ENCODE measurements around the gene NBEAL2. TPM values are rescaled to one million over a fixed set of nuclear protein-coding genes. Genes with fewer than 3 reads are reported as not detected.

NBEAL2 gene
- total and polyA plus RNA-seq, 10 of the 15 experiments (the other 5 are each of a cell fraction or from before 2014, with no cell fraction given), result 0.07 to 127 (median 29.4) TPM

DNA sequence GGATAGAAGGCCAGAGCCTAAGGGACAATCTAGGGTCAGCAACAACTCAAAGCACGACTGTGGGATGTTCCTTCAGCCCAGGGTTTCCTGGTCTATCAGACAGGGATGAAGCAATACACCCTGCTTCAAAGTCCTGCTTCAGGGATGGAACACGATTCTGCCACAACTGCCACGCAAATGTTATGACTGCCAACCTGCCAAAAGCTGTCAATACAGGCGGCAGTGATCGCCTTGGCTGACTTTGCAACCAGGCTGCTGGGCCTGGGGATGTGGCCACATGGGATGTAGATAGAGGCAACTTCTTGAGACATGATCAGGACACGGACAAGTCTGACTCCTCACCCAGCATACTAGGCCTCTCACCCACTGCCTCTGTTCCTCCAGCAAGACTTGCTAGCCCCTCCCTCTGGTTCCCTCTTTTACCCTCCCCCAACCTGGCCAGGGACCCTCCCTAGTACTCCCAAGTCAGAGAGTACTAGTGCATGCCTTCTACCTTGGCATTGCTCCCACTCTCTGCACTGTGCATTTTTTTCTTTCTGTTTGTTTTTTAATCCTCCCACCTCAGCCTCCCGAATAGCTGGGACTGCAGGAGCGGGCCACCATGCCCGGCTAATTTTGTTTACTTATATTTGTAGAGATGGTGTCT, 10.6 kb upstream of the NBEAL2 start:
- peaks cover 89% of the 10 kb centered on the region for H3K79me2 ChIP-seq (ENCODE audit: control insufficient read depth, insufficient read depth, low read length)
- TF ChIP-seq POLR2A (IDR thresholded peaks at IDR 0.05; ENCODE audit: low read depth, low read length), result 0 out of 2 replicates have a peak, but pooled peaks have one; percentile 5
- TF ChIP-seq CBX5 (IDR thresholded peaks at IDR 0.05; ENCODE audit: low read depth), result no peak
- FAIRE-seq, result no peak
- ChIA-PET SMC1A (ENCODE audit: uncharacterized antibody, unreplicated experiment) (interaction anchor here (0.8 to 4.0 kb wide), 6 partner anchors 11 to 73 kb away, joined by 3 to 27 read pairs (median 10); no protein-coding TSS in a partner anchor), RAD21 (ENCODE audit: unreplicated experiment) (interaction anchor here (0.9 to 1.0 kb wide), 2 partner anchors 13 to 35 kb away, joined by 3 read pairs; no protein-coding TSS in a partner anchor), POLR2A (interaction anchor here (0.7 to 2.7 kb wide), 9 partner anchors 10 to 41 kb away, joined by 3 to 19 read pairs (median 3); partner anchors contain the start of gene NBEAL2), CTCF (interaction anchor here (0.6 to 5.2 kb wide), 2 partner anchors 11 to 12 kb away, joined by 3 to 31 read pairs; no protein-coding TSS in a partner anchor)
- H3K4me2 ChIP-seq (ENCODE audit: control insufficient read depth, insufficient read depth), result peak overlapping the region; percentile 38
- no peak overlapping the region for H3K4me3 ChIP-seq
- WGBS (ENCODE audit: insufficient coverage, insufficient replicate concordance, low lambda C conversion rate, missing lambda C conversion rate), result 51% methylated on average over 9 of the region's 9 CpGs
- BruUV-seq (replicated peaks), result no TSS peak
- peaks cover 49% of the 10 kb centered on the region for H3K4me1 ChIP-seq (ENCODE audit: control insufficient read depth, insufficient read depth, low read length)
- intact Hi-C loops (cut with micrococcal nuclease; ENCODE audit: unreplicated experiment), result no loop called here
- H2AFZ ChIP-seq (ENCODE audit: control insufficient read depth, low read depth, low read length), result no peak overlapping the region
- H4K20me1 ChIP-seq (ENCODE audit: control insufficient read depth, insufficient read depth), result peaks cover 16% of the 10 kb centered on the region
- no peak for DNase-seq (ENCODE audit: low read depth, low spot score)
- H3K27ac ChIP-seq (ENCODE audit: control insufficient read depth, insufficient read depth), result no peak overlapping the region; the same call in 1 of the 2 replicates
- H3K9ac ChIP-seq (ENCODE audit: control insufficient read depth, insufficient read depth, low read length), result 0 out of 2 replicates have a peak overlapping the region, but pooled peaks have one; percentile 11
- H3K36me3 ChIP-seq (ENCODE audit: control insufficient read depth in 2 of 2, insufficient read depth in 2 of 2, low read length in 1 of 2), result peaks cover 14 to 19% of the 10 kb centered on the region in 2 experiments
- no peak for ATAC-seq
- no peaks in the 10 kb centered on the region for H3K27me3 ChIP-seq (replicated peaks in 1 of 2; ENCODE audit: control insufficient read depth in 2 of 2, insufficient read depth in 2 of 2, low read length in 1 of 2)
- in situ Hi-C loops (cut with MboI), result no loop called here
- no peaks in the 10 kb centered on the region for H3K9me3 ChIP-seq (replicated peaks; ENCODE audit: control insufficient read depth, insufficient read depth, low read length)

- DNase-seq (ENCODE audit: low read depth, low spot score) (no peak), FAIRE-seq (no peak), ATAC-seq (no peak)
- no TSS peak for BruUV-seq (replicated peaks)
- Histone ChIP-seq H4K20me1 (ENCODE audit: control insufficient read depth, insufficient read depth) (peaks cover 12% of the 10 kb centered on the region), H3K79me2 (ENCODE audit: control insufficient read depth, insufficient read depth, low read length) (peaks cover 96% of the 10 kb centered on the region), H3K36me3 (ENCODE audit: control insufficient read depth in 2 of 2, insufficient read depth in 2 of 2, low read length in 1 of 2) (peaks cover 12 to 14% of the 10 kb centered on the region in 2 experiments), H3K27me3 (replicated peaks in 1 of 2; ENCODE audit: control insufficient read depth in 2 of 2, insufficient read depth in 2 of 2, low read length in 1 of 2) (no peaks in the 10 kb centered on the region), H3K9ac (ENCODE audit: control insufficient read depth, insufficient read depth, low read length) (peak overlapping the region; percentile 9; the same call in 1 of the 2 replicates), H3K4me3 (no peak overlapping the region; the same call in 1 of the 2 replicates), H3K9me3 (replicated peaks; ENCODE audit: control insufficient read depth, insufficient read depth, low read length) (no peaks in the 10 kb centered on the region), H3K27ac (ENCODE audit: control insufficient read depth, insufficient read depth) (peak overlapping the region; percentile 41), H3K4me1 (ENCODE audit: control insufficient read depth, insufficient read depth, low read length) (peaks cover 46% of the 10 kb centered on the region), H3K4me2 (ENCODE audit: control insufficient read depth, insufficient read depth) (peak overlapping the region; percentile 66), H2AFZ (ENCODE audit: control insufficient read depth, low read depth, low read length) (no peak overlapping the region)
- intact Hi-C loops (cut with micrococcal nuclease; ENCODE audit: unreplicated experiment) (no loop called here), in situ Hi-C loops (cut with MboI) (no loop called here)
- RAD21 ChIA-PET (ENCODE audit: unreplicated experiment), result interaction anchor here (0.9 to 1.4 kb wide), 5 partner anchors 10 to 37 kb away, joined by 3 to 5 read pairs (median 4); no protein-coding TSS in a partner anchor
- CTCF ChIA-PET, result interaction anchor here (0.8 kb wide), 1 partner anchor 43 kb away, joined by 3 read pairs; no protein-coding TSS in a partner anchor
- TF ChIP-seq PAX8 (IDR thresholded peaks at IDR 0.05), result no peak
- TF ChIP-seq MAX (IDR thresholded peaks at IDR 0.05; ENCODE audit: low read depth, low read length), result no peak
- no peak for TF ChIP-seq CREB1 (IDR thresholded peaks at IDR 0.05; ENCODE audit: low read depth)
- no peak for TF ChIP-seq POU2F2 (IDR thresholded peaks at IDR 0.05; ENCODE audit: borderline replicate concordance, low read depth, low read length)
- no peak for TF ChIP-seq CUX1 (IDR thresholded peaks at IDR 0.05; ENCODE audit: insufficient replicate concordance, low read depth, low read length)
- POLR2A ChIA-PET, result interaction anchor here (0.6 to 2.7 kb wide), 10 partner anchors 9 to 43 kb away, joined by 3 to 19 read pairs (median 4); partner anchors contain the start of gene NBEAL2
- 20% methylated on average over 3 of the region's 3 CpGs for WGBS (ENCODE audit: insufficient coverage, insufficient replicate concordance, low lambda C conversion rate, missing lambda C conversion rate)
- SMC1A ChIA-PET (ENCODE audit: uncharacterized antibody, unreplicated experiment), result interaction anchor here (1.1 to 3.0 kb wide), 5 partner anchors 12 to 44 kb away, joined by 5 to 27 read pairs (median 8); no protein-coding TSS in a partner anchor
Measured at GRCh38 chr3:46970391-46971091, 8.9 kb upstream of the NBEAL2 start.

Measured in GM12878 (cell line).